RCC 7860 (cell line): ENCODE results near the gene HMGN3.
"Not testable (repeated sequence)": the region's sequence is repeated elsewhere in the genome, so short reads cannot be mapped to it uniquely, and the experiment has no call there.

Source experiments
- DNase-seq: peaks from one replicate; pipeline ENCODE4 v3.0.0-alpha.2; 2015; ENCODE audit warnings: low spot score
- FAIRE-seq: peaks from 2 replicates; lab custom pipeline; 2012; peaks lifted over from hg19 to GRCh38; lab: Jason Lieb, UNC

HMGN3 gene

GRCh38 chr6:79234150-79235022, at the start of gene HMGN3:
Gene HMGN3 (minus strand): TSS chr6:79234682.
- DNase-seq (peak; percentile 79), FAIRE-seq (peak; percentile 74)

- DNase-seq = peak; percentile 61
- peak; percentile 92 for FAIRE-seq
Measured at GRCh38 chr6:79280756-79281155, 46.3 kb upstream of the HMGN3 start.

GRCh38 chr6:79277109-79277508, 42.6 kb upstream of the HMGN3 start:
- FAIRE-seq (peak; percentile 80), DNase-seq (peak; percentile 48)

GRCh38 chr6:79269877-79270276, 35.4 kb upstream of the HMGN3 start:
- no peak for DNase-seq

GRCh38 chr6:79267128-79267527, 32.6 kb upstream of the HMGN3 start:
- FAIRE-seq = no peak
- DNase-seq = no peak

More at GRCh38 chr6:79269877-79270276, 35.4 kb upstream of the HMGN3 start:
- FAIRE-seq = no peak

GRCh38 chr6:79266051-79266450, 31.6 kb upstream of the HMGN3 start:
- DNase-seq (no peak), FAIRE-seq (no peak)

- DNase-seq = no peak
- FAIRE-seq = no peak
Measured at GRCh38 chr6:79263359-79263758, 28.9 kb upstream of the HMGN3 start.

GRCh38 chr6:79261666-79262065, 27.2 kb upstream of the HMGN3 start:
- no peak for FAIRE-seq

GRCh38 chr6:79260772-79261171, 26.3 kb upstream of the HMGN3 start:
- DNase-seq (no peak), FAIRE-seq (no peak)

More at GRCh38 chr6:79261666-79262065, 27.2 kb upstream of the HMGN3 start:
- no peak for DNase-seq

- DNase-seq (peak; percentile 78), FAIRE-seq (no peak)
Measured at GRCh38 chr6:79257381-79258205, 23.1 kb upstream of the HMGN3 start.

- not testable (repeated sequence) for DNase-seq, FAIRE-seq
Measured at GRCh38 chr6:79256770-79257169, 22.3 kb upstream of the HMGN3 start.

GRCh38 chr6:79255086-79255485, 20.6 kb upstream of the HMGN3 start:
- DNase-seq, FAIRE-seq: not testable (repeated sequence)

- no peak for DNase-seq
- no peak for FAIRE-seq
Measured at GRCh38 chr6:79250559-79250958, 16.1 kb upstream of the HMGN3 start.

GRCh38 chr6:79250107-79250514, 15.6 kb upstream of the HMGN3 start:
- no peak for FAIRE-seq
- no peak for DNase-seq

- FAIRE-seq = no peak
- no peak for DNase-seq
Measured at GRCh38 chr6:79249136-79249535, 14.7 kb upstream of the HMGN3 start.

GRCh38 chr6:79246891-79247290, 12.4 kb upstream of the HMGN3 start:
- FAIRE-seq (no peak), DNase-seq (no peak)

GRCh38 chr6:79241228-79241627, 6.7 kb upstream of the HMGN3 start:
- FAIRE-seq (no peak), DNase-seq (no peak)

- FAIRE-seq = no peak
- DNase-seq = no peak
Measured at GRCh38 chr6:79240509-79240908, 6.0 kb upstream of the HMGN3 start.

- no peak for DNase-seq
- no peak for FAIRE-seq
Measured at GRCh38 chr6:79239536-79240168, 5.2 kb upstream of the HMGN3 start.

- DNase-seq (no peak), FAIRE-seq (no peak)
Measured at GRCh38 chr6:79238919-79239318, 4.4 kb upstream of the HMGN3 start.

GRCh38 chr6:79236711-79237110, 2.2 kb upstream of the HMGN3 start:
- DNase-seq (no peak), FAIRE-seq (no peak)
